ENCODE measurements around the gene DOK1. TPM values are rescaled to one million over a fixed set of nuclear protein-coding genes. Genes with fewer than 3 reads are reported as not detected.

DOK1 gene
- total RNA-seq, 1 donor from 2014 or later, result 47.5 TPM

DNA sequence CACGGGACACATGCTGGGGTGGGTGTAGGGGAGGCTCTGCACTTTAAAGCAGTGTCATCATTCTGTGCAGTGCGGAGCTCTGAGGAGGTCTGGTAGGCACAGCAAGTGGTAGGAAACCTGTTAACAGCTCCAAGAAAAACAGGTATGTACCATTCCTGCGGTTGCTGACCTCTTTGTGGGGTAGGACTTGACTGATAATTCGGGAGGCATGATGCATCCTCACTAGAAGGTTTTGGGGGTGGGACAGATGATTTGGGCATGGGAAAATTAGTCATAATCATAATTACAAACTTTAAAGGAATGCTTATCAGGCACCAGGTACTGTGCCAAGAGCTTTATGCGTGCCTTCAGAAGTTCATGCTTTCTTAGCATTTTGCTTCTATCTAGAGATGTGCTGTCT lies 9.7 kb downstream of the DOK1 start:
- intact Hi-C loops (cut with micrococcal nuclease), result no loop called here

DNA sequence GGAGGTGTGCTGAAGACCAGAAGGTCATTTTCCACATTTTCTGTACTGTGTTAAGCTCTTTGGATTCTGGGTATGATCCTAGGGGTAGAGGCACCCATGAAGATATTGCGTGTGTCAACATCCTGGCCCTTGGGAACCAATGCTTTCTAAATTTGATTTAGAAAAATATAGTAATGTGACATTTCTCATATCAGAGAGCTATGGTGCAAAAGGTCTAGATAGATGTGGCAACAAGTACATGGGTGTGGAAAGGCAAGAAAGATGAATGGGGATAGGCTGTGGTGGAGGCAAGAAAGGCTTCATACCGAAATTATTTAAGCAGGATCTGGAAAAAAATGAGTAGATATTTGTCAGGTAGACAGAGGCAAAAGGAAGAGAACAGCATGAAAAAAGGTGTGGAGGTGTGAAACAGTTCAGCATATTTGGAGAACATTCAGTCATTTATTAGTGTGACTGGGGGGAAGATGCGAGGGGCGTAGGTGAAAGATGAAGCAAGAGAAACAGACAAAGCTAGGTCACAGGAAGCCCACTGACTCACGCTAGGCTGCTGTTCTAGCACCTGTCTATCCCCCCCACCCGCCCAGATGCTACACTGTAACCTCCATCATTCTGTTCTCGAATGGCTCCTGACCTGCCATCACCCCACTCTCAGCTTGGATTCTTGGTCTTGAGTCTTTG lies 11.7 kb downstream of the DOK1 start:
- intact Hi-C loops (cut with micrococcal nuclease), result loop anchor here (1.0 kb wide), 1 partner anchor 8 kb away; no protein-coding TSS in a partner anchor

DNA sequence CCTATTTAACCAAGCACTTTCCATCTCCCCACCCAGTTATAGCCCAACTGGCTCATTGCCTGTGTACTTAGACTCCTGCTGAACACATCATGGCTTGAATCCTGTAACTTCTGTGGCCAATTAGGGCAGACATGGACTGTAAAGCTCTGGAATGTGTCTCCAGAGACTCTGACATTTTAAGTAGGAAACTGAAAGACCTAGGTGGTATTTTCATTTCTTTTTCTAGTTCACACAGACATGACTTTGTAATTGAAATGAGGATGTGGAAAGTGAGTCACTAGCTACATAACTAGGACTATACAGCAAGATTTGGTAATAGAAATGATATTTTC lies 12.2 kb downstream of the DOK1 start:
- intact Hi-C loops (cut with micrococcal nuclease), result loop anchor here (1.0 kb wide), 1 partner anchor 8 kb away; no protein-coding TSS in a partner anchor

DNA sequence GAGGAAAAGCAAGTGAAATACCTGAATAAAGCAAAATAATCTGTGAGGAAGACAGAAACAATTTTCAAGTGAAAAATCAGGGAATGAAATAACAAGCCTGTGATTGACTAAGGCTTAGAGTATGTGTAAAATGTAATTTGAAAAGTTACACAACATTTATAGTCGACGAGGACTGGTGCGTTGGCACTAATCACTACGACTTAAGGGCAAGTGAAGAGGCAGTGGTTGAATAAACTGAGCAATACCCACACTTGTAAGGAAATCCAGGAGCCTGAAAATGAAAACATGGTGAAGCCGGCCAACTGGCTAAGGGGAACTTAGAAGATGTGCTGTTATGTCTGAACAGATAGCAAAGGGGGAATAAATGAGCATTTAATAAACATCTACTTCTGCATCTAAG lies 13.4 kb downstream of the DOK1 start:
- intact Hi-C loops (cut with micrococcal nuclease), result loop anchor here (1.0 kb wide), 1 partner anchor 9 kb away; no protein-coding TSS in a partner anchor

DNA sequence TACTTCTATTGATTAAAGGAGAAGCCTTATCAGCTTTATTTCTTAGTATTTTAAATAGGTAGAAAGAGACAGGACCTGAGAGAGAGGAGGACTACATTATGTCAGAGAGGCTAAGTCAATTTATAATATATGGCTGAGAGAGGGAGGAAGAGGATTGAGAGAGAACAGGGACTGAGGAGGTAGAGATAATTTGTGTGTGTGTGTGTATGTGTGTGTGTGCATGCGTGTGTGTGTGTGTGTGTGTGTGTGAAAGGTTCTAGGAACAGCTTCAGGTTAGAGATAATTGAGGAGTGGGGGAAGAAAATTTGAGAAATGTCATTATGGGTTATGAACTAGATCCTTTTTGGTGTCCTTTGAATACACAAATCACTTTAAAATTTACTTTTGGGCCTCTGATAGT lies 15.2 kb downstream of the DOK1 start:
- intact Hi-C loops (cut with micrococcal nuclease), result loop anchor here (2.0 kb wide), 1 partner anchor 15 kb away; no protein-coding TSS in a partner anchor

DNA sequence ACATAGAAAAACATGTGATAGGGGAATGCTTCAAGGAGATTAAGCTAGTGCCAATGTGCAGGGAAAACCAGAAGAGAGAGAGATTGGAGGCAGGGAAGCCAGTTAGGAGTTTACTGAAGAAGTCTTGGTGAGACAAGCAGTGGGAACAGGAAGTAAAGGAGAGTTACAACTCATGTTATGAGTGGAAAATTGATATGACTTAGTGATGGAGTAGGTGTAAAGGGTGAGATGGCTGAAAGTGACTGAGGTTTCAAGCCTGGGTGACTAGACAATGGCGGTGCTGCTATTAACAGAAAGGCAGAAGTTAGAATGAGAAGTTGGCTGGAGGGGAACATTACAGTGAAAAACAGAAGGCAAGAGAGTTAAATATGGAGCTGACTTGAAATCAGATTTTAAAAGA lies 16.5 kb downstream of the DOK1 start:
- intact Hi-C loops (cut with micrococcal nuclease), result loop anchor here (2.0 kb wide), 1 partner anchor 14 kb away; no protein-coding TSS in a partner anchor

DNA sequence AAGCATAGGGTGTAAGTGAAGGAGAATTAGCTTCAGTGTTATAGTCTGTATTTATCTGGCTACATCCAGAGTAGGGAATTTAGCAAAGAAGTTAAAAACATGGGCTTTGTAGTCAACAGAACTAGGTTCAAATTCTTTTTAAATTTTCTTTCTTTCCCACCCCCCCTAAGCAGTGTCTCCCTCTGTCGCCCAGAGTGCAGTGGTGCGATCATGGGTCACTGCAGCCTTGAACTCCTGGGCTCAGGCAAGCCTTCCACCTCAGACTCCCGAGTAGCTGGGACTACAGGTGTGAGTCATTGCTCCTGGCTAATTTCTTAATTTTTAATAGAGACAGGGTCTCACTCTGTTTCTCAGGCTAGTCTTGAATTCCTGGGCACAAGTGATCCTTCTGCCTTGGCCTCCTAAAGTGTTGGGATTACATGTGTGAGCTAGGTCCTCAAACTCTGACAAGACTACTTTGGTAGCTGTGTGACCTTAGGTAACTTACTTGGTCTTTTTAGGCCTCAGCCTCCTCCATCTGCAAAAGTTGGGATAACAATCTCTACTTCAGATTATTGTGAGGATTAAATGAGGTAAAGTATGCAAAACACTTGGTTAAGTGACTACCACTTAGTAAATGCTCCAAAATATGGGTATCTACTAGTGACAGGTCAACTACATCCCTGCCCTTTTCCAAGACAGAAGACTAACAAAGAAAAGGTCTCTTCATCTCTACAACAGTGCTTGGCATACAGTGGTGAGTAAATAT lies 17.8 kb downstream of the DOK1 start:
- intact Hi-C loops (cut with micrococcal nuclease), result no loop called here

DNA sequence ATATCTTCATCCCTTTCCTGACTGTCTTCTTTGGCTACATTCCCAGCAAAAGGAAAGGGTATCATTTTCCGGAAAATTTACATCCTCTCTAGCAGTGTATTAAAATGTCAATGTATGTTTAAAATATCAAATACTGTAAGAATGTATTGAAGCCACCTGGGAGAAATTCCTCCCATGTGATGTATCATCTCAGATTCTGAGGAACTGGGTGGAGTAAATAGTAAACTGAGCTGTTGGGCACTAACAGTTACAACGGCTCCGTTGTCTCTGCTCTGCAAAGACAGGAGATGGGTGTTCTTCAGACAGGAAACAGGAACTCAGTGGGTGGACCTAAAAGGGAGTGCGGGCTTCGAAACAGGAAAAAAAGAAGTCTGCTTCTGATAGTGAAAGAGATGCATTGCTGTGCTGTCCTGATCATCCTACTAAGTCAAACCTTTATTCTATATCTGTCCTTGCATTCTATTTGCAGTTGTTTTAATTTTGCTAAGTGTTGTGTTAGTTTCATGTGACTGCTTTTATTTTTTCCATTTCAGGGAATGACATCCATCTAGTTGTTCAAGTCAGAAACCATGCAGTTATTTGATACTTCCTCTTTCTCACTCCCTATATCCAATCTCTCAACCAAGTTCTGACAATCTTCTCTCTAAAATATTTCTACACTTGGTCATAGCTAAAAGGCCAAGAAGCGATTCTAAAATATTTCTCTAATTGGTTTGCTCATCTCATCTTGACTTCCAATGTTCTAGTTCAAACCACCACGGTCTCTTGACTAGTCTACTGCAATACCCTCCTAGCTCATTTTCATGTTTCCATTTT lies 19.4 kb downstream of the DOK1 start:
- intact Hi-C loops (cut with micrococcal nuclease), result loop anchor here (1.0 to 2.0 kb wide), 3 partner anchors 8 to 19 kb away; partner anchors contain the start of gene DOK1

DNA sequence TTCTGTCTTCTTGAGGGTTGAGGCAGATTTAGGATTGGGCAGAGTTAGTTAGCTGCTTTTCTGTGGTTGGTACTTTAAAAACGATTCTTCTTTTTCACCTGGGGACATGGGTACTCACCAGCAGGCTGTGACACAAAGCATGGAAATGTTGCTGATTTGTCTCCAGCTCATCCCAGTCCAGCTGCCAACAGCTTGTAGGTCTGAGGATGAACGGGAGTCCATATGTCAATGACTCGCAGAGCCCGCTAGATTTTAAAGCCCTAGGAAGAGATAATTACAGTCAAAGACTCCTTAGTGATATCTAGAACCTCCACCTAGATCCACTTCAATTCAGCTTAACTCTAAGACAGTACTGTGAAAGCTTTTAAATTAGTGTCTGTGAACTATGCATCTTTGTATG lies 20.8 kb downstream of the DOK1 start:
- intact Hi-C loops (cut with micrococcal nuclease), result loop anchor here (2.0 kb wide), 1 partner anchor 21 kb away; the partner anchor contains the start of gene DOK1

DNA sequence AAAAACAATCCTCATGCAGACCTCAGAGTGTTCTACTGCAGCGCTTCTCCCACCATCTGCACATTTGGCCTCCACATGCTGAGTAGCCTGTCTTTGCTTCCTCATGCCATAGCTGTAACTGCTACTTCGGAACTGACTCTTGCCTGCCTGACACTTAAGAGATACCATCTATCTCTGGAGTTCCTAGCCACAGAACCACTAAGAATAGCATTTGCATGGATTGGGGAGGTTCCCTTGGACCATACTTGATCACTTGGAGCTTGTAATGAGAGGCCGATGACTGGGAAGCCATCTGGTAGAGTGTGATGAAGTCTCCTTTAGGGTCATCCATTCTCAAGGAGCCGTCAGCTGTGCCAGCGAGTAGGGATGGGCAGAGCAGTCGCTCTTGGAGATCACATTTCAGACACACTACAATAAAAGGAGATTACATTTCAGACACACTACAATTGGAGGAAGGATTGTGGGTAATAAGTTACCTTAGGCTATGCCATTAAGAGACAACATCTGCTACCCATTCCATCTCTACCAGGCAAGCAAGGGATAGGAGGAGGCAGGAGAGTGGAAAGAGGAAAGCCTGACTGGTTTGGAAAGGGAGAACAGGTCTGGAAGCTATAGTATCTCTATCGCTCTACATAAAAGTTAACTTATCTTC lies 21.8 kb downstream of the DOK1 start:
- intact Hi-C loops (cut with micrococcal nuclease), result no loop called here

DNA sequence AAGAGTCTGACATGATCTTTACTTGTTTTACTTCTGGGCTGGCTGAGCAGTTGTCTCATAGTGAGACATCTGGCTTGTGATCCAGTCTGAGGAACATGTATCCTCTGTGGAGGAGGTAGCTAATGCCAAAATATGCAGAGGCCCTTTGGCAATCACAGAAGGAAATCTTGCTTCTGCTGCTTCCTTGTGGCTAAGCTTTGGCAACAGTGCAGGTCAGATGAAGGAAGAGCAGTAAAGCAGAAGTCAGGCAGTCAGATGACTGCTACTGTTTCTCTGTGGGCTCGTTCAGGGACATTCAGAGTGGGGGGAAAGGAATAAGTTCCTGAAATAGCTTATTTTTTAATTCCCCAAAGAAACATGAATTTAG lies 22.3 kb downstream of the DOK1 start:
- intact Hi-C loops (cut with micrococcal nuclease), result no loop called here

DNA sequence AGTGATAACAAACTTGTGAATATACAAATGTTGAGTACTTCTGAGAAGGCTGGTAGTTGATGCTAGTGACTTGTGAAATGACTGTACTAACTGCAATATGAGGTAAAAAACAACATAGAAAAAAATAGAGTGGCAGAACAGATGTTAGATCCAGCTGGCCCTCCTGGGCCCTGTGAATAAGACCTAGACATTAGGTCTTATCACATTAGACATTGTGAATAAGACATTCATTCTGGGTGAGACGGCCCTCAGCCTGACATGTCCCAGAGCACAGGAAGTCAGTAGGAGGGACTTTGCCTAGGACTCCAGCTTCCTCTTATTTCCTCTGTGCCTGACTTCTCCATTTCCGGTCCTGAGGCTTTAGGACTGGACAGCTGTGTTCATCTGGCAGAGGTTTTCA lies 22.9 kb downstream of the DOK1 start:
- intact Hi-C loops (cut with micrococcal nuclease), result no loop called here

DNA sequence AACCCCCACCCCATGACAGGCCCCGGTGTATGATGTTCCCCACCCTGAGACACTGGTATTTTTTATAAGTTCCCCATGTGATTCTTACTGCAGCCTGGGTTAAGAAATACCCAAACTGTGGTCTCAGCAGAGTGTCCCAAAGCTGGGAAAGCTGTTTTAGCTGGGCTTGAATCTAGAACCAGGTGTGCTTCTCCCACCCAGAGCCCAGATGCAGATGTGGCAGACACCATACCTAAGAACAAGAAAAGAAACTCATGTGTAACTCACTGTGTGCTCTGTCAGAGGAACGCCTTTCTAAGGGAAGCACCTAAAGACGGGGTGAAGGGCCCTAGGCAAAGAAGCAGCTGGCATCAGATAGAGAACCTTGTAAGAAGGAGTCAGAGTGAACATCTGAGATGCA lies 23.9 kb downstream of the DOK1 start:
- intact Hi-C loops (cut with micrococcal nuclease), result no loop called here

DNA sequence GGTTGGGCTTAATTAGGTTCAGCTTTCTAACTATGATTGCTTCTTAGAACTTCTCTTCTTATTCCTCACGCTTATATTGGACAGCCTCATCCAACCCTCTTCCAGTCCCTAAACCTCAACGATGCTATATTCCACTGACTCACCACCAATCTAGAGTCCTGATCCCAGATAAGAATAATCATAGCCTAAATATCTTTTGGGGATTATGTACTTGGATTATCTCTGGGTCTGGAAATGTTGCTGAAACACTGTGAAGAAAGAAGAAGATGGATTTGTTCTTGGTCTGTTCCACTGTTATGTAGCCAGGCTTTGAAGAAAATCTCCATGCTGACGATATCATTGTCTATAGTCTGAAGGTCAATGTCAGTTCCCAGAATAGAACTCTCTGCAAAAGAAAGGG lies 26.9 kb downstream of the DOK1 start:
- intact Hi-C loops (cut with micrococcal nuclease), result loop anchor here (10.0 kb wide), 1 partner anchor 263 kb away; no protein-coding TSS in a partner anchor

DNA sequence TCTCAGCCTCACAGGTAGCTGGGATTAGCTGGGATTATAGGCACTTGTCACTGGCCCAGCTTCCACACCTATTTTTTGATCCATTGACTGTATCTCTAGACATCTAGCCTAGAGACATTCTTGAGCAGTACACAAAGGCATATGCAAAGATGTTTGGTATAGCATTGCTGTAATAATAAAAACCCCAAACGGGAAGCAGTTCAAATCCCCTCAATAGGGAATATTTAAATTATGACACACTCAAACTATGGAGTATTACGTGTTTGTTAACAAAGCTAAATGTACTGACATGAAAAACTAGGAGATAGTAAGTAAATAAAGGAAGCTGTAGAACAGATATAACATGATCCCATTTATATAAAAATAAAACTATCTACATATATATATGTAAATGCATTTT lies 27.7 kb downstream of the DOK1 start:
- intact Hi-C loops (cut with micrococcal nuclease), result loop anchor here (10.0 kb wide), 1 partner anchor 263 kb away; no protein-coding TSS in a partner anchor

DNA sequence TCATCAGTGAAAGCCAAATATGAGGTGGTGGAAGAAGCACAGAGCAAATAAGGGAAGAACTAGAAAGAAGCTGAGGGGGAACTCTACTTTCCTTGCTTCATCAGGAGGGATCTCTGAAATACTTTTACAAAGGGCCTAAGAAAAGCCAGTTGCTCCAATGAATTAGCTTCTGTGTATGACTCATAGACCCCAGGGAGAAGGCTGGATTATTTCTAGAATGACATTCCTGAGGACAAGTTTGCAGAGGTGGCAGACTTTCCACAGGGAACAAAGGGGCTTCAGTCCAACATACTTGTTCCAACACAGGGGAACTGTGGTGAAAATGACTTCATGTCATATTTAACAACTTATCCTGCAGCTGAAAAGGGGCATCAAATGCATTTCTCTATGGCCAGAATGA lies 29.0 kb downstream of the DOK1 start:
- intact Hi-C loops (cut with micrococcal nuclease), result loop anchor here (10.0 kb wide), 1 partner anchor 261 kb away; no protein-coding TSS in a partner anchor

DNA sequence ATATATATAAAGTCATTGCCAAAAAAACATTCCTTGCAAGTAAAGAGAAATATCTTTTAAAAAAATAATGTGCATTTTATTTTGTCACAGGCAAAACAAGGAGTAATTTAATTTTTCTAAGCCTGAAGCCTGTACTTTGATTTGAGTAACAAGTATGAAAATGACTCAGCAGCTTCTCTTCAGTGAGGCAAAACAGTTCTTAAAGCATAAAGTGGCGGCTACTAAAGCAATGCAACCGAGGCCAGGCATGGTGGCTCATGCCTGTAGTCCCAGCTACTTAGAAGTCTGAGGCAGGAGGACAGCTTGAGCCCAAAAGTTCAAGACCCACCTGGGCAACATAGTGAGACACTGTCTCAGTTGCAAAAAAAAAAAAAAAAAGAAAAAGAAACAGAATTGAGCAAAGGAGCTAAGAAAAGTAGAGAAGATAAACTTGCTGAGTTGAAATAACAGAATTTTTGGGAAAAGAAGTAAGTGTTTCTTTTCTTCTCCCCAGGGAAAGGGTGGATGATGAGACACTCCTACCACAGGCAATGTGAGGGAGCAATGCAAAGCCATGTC lies 29.6 kb downstream of the DOK1 start:
- intact Hi-C loops (cut with micrococcal nuclease), result loop anchor here (2.0 to 10.0 kb wide), 2 partner anchors 13 to 261 kb away; no protein-coding TSS in a partner anchor

DNA sequence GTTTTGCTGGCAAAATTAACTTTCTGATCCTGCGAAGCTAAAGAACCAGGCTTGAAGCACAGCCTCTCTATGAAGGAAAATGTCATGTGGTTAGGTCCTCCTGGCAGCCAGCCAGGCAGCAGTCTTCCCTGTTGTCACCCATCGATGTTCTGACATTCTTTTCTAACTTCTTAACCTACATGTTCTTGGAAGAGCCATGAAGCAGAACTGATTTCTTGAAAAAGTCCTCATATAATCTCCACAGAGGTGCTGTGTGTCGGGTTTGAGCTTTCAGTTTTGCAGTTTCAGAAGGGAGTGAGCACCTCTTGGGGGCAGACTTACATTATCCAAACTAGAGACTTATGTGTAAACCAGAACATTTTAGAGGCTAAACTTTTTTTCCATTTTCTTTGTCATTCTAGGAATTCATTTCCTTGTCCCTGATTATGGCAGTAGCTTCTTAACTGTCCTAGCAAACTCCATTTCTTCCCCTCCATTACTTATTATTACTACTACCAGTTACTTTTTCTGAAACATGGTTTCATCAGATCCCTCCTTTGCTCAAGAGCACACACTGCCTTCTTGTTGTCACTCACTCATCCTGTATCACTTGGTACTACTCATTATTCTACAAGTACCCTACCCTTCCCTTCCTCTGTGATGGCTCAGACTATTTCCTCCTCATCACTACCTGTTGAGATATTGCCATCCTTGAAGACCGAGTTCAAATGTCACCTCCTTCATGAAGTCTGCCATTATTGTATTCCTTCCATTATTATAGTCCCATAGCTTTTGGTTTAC lies 31.1 kb downstream of the DOK1 start:
- intact Hi-C loops (cut with micrococcal nuclease), result loop anchor here (1.0 to 10.0 kb wide), 4 partner anchors 11 to 291 kb away; no protein-coding TSS in a partner anchor

DNA sequence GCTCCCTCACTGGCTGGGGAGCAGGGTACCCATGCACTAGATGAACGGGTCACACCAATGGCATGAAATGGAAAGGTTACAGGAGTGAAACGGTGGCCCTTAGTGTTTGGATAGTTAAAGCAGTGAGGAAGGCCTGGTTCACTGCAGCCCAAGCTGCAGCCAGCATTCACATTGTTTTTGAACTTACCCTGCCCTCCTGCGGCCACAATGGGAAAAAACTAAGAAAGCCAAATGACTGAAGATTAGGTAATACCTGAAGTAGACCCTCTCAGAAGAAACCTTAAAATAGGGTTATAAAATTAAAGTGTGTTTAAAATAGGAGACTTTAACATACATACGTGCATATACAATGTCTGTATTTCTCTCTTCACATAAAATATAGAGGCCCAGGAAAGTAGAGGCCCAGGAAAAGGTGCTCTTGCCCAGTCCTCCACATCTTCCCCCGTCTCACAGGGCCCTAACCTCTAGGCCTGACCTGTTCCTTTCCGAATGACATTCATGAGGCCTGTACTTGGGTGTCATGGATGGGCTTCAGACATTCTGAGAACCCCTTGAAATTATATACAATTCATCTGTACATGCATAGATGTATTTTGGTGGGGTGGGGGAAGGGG lies 33.3 kb downstream of the DOK1 start:
- intact Hi-C loops (cut with micrococcal nuclease), result loop anchor here (1.0 to 10.0 kb wide), 15 partner anchors 33 to 337 kb away; partner anchors contain the start of genes DOK1, MRPL53, PCGF1 and TTC31

Data from T-helper 1 cell treated with Interleukin-12 subunit alpha and Interleukin-12 subunit beta and Interleukin-4 antibody, amounts not matched to agents 30 ng/mL and 1 ng/mL, for 36 hours (primary cell).